ENCODE results near the gene STXBP5. TPM values are rescaled to one million over a fixed set of nuclear protein-coding genes. Genes with fewer than 3 reads are reported as not detected.

STXBP5 gene
- total and polyA plus RNA-seq, 9 of the 15 experiments (the other 6 are each of a cell fraction or from before 2014, with no cell fraction given), result 23.3 to 172 (median 71.5) TPM

DNA sequence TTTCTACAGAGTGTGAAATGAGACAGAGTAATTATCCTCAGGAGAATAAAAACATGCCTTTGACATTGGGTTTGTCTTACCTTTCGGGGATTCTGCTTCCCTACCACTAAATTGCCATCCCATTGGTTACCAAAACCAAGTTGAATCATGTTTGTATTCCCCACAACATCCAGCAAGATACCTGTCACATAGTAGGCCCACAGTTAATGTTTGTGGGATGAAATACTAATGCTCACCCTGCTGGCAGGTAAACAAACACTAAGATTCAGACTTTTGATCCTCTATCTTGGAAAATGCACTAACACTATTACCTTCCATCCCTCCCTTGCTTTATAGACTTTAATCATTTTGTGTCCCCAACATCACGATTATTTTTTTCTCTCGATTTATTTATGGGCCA is 8.2 kb upstream of the STXBP5 start:
- FAIRE-seq, result no peak
- WGBS (ENCODE audit: insufficient coverage, low coverage, missing lambda C conversion rate), result 44% methylated on average over 3 of the region's 3 CpGs
- POLR2A ChIA-PET, result interaction anchor here (0.9 to 1.2 kb wide), 2 partner anchors 10 to 207 kb away, joined by 4 to 5 read pairs; no protein-coding TSS in a partner anchor

DNA sequence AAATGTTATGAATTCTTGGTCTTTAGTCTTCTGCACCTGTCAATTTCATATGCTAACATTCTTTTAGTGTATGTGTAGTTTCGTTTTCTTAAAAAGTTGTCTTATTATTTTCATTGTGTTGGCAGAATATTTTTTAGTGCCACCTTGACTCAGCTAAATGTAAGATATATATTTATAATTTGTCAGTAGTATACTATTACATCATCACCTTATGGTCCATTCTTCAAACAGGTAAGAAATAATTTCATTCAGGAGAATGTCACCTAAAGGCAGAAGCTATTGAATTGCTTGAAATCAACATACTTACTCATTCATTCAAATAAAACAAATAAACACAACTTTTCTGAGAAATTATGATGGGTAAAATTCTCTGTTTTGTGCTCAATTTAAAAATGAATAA is 3.5 kb upstream of the STXBP5 start:
- ATAC-seq (no peak), DNase-seq (ENCODE audit: extremely low read depth in 1 of 4, low spot score in 3 of 4) (no peak), FAIRE-seq (no peak)
- Histone ChIP-seq H4K20me1 (replicated peaks; ENCODE audit: control insufficient read depth, insufficient read depth, low read length) (no peaks in the 10 kb centered on the region; the same call in 1 of the 2 replicates), H3K27me3 (ENCODE audit: control insufficient read depth in 2 of 2, insufficient read depth in 2 of 2, low read length in 2 of 2) (no peaks in the 10 kb centered on the region), H2AFZ (ENCODE audit: low read depth, low read length) (peak overlapping the region; percentile 79; the same call in 1 of the 2 replicates), H3K9me3 (replicated peaks; ENCODE audit: control insufficient read depth, insufficient read depth, low read depth, low read length) (no peaks in the 10 kb centered on the region), H3K9ac (ENCODE audit: insufficient read depth in 1 of 2, low read depth in 2 of 2, low read length in 2 of 2) (peak overlapping the region in 1 of 2 experiments; percentile 83; a peak in 1 of 4 replicates), H3K9me1 (ENCODE audit: control insufficient read depth, insufficient read depth, low read length) (no peaks in the 10 kb centered on the region), H3K79me2 (ENCODE audit: control insufficient read depth, insufficient read depth, low read length) (peaks cover 35% of the 10 kb centered on the region), H3K36me3 (ENCODE audit: control insufficient read depth, insufficient read depth, low read length) (0 out of 3 replicates have a peak, but pooled peaks cover 3% of the 10 kb centered on the region), H3K4me3 (no peak overlapping the region), H3K27ac (ENCODE audit: extremely low read depth, low read depth, low read length) (no peak overlapping the region), H3K4me2 (ENCODE audit: insufficient read depth, low read length) (no peak overlapping the region), H3K4me1 (replicated peaks in 1 of 2; ENCODE audit: control insufficient read depth in 2 of 2, insufficient read depth in 2 of 2, low read length in 2 of 2) (peaks cover 5 to 25% of the 10 kb centered on the region in 2 experiments)
- intact Hi-C loops (cut with micrococcal nuclease), result no loop called here
- in situ Hi-C loops (cut with MboI), result loop anchor here (25.0 kb wide), 1 partner anchor 313 kb away; no protein-coding TSS in a partner anchor
- 39% methylated on average over 1 of the region's 1 CpG for WGBS (ENCODE audit: insufficient coverage, low coverage, missing lambda C conversion rate)
- POLR2A ChIA-PET, result interaction anchor here (1.1 kb wide), 1 partner anchor 15 kb away, joined by 4 read pairs; no protein-coding TSS in a partner anchor
- CTCF ChIA-PET (ENCODE audit: low intra/inter-chr PET ratio), result no interaction called here
- BruUV-seq (replicated peaks), result no TSS peak
- TF ChIP-seq, protein P1, sequence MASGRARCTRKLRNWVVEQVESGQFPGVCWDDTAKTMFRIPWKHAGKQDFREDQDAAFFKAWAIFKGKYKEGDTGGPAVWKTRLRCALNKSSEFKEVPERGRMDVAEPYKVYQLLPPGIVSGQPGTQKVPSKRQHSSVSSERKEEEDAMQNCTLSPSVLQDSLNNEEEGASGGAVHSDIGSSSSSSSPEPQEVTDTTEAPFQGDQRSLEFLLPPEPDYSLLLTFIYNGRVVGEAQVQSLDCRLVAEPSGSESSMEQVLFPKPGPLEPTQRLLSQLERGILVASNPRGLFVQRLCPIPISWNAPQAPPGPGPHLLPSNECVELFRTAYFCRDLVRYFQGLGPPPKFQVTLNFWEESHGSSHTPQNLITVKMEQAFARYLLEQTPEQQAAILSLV (tag; IDR thresholded peaks at IDR 0.05), result no peak
- TF ChIP-seq ZBTB1 (CRISPR knock-in tag; IDR thresholded peaks at IDR 0.05; ENCODE audit: borderline replicate concordance, low read depth) (no peak), MED1 (CRISPR knock-in tag; IDR thresholded peaks at IDR 0.05; ENCODE audit: borderline replicate concordance) (no peak), DNMT1 (IDR thresholded peaks at IDR 0.05) (no peak)
- TF ChIP-seq, protein P2, sequence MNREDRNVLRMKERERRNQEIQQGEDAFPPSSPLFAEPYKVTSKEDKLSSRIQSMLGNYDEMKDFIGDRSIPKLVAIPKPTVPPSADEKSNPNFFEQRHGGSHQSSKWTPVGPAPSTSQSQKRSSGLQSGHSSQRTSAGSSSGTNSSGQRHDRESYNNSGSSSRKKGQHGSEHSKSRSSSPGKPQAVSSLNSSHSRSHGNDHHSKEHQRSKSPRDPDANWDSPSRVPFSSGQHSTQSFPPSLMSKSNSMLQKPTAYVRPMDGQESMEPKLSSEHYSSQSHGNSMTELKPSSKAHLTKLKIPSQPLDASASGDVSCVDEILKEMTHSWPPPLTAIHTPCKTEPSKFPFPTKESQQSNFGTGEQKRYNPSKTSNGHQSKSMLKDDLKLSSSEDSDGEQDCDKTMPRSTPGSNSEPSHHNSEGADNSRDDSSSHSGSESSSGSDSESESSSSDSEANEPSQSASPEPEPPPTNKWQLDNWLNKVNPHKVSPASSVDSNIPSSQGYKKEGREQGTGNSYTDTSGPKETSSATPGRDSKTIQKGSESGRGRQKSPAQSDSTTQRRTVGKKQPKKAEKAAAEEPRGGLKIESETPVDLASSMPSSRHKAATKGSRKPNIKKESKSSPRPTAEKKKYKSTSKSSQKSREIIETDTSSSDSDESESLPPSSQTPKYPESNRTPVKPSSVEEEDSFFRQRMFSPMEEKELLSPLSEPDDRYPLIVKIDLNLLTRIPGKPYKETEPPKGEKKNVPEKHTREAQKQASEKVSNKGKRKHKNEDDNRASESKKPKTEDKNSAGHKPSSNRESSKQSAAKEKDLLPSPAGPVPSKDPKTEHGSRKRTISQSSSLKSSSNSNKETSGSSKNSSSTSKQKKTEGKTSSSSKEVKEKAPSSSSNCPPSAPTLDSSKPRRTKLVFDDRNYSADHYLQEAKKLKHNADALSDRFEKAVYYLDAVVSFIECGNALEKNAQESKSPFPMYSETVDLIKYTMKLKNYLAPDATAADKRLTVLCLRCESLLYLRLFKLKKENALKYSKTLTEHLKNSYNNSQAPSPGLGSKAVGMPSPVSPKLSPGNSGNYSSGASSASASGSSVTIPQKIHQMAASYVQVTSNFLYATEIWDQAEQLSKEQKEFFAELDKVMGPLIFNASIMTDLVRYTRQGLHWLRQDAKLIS (CRISPR knock-in tag; IDR thresholded peaks at IDR 0.05), result no peak
- TF ChIP-seq, protein P3, sequence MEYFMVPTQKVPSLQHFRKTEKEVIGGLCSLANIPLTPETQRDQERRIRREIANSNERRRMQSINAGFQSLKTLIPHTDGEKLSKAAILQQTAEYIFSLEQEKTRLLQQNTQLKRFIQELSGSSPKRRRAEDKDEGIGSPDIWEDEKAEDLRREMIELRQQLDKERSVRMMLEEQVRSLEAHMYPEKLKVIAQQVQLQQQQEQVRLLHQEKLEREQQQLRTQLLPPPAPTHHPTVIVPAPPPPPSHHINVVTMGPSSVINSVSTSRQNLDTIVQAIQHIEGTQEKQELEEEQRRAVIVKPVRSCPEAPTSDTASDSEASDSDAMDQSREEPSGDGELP (CRISPR knock-in tag; IDR thresholded peaks at IDR 0.05; ENCODE audit: borderline replicate concordance), result no peak

More for the DNA sequence above, 8.2 kb upstream of the STXBP5 start:
- BruUV-seq (replicated peaks), result no TSS peak
- Histone ChIP-seq H3K4me3 (no peak overlapping the region), H4K20me1 (replicated peaks; ENCODE audit: control insufficient read depth, insufficient read depth, low read length) (no peaks in the 10 kb centered on the region), H3K9ac (ENCODE audit: insufficient read depth in 1 of 2, low read depth in 2 of 2, low read length in 2 of 2) (no peak overlapping the region), H3K36me3 (ENCODE audit: control insufficient read depth, insufficient read depth, low read length) (no peaks in the 10 kb centered on the region), H3K4me1 (replicated peaks in 1 of 2; ENCODE audit: control insufficient read depth in 2 of 2, insufficient read depth in 2 of 2, low read length in 2 of 2) (peaks cover 11 to 57% of the 10 kb centered on the region in 2 experiments; a peak in 4 of 5 replicates), H2AFZ (ENCODE audit: low read depth, low read length) (peak overlapping the region; percentile 77), H3K27ac (ENCODE audit: extremely low read depth, low read depth, low read length) (peak overlapping the region; percentile 64), H3K27me3 (ENCODE audit: control insufficient read depth in 2 of 2, insufficient read depth in 2 of 2, low read length in 2 of 2) (no peaks in the 10 kb centered on the region), H3K9me1 (ENCODE audit: control insufficient read depth, insufficient read depth, low read length) (no peaks in the 10 kb centered on the region), H3K4me2 (ENCODE audit: insufficient read depth, low read length) (no peak overlapping the region), H3K9me3 (replicated peaks; ENCODE audit: control insufficient read depth, insufficient read depth, low read depth, low read length) (no peaks in the 10 kb centered on the region), H3K79me2 (ENCODE audit: control insufficient read depth, insufficient read depth, low read length) (no peaks in the 10 kb centered on the region)
- DNase-seq (ENCODE audit: extremely low read depth in 1 of 4, low spot score in 3 of 4) (no peak), ATAC-seq (no peak)
- intact Hi-C loops (cut with micrococcal nuclease), result no loop called here
- CTCF ChIA-PET (ENCODE audit: low intra/inter-chr PET ratio), result no interaction called here
- TF ChIP-seq BRD9 (IDR thresholded peaks at IDR 0.05; ENCODE audit: low read depth, partially characterized antibody) (no peak), NFATC3 (IDR thresholded peaks at IDR 0.05) (0 out of 2 replicates have a peak, but pooled peaks have one; percentile 4), NFIX (CRISPR knock-in tag; IDR thresholded peaks at IDR 0.05; ENCODE audit: low read depth) (no peak), NR2C1 (IDR thresholded peaks at IDR 0.05) (0 out of 2 replicates have a peak, but pooled peaks have one; percentile 2), NR2C1 (tag; IDR thresholded peaks at IDR 0.05) (no peak), ZKSCAN1 (IDR thresholded peaks at IDR 0.05; ENCODE audit: low read depth, low read length) (peak; percentile 96)
- in situ Hi-C loops (cut with MboI), result no loop called here

Data from K562 (cell line).